ENCODE results near the gene NFU1. TPM values are rescaled to one million over a fixed set of nuclear protein-coding genes. Genes with fewer than 3 reads are reported as not detected.

NFU1 gene
- total and polyA plus RNA-seq, 9 of the 15 experiments (the other 6 are each of a cell fraction or from before 2014, with no cell fraction given), result 33.3 to 61.8 (median 53.7) TPM

GRCh38 chr2:69469375-69469774, 32.1 kb upstream of the NFU1 start (continued):
- TF ChIP-seq PREB (CRISPR knock-in tag; IDR thresholded peaks at IDR 0.05) (no peak), ETV1 (tag; conservative IDR thresholded peaks at IDR 0.05; ENCODE audit: low read depth) (no peak), ZNF318 (IDR thresholded peaks at IDR 0.05; ENCODE audit: borderline replicate concordance in 1 of 2, low read depth in 1 of 2) (no peak)

Data from K562 (cell line).